ENCODE results near the gene ATXN7L2.

GRCh38 chr1:109490029-109490933 lies 6.6 kb downstream of the ATXN7L2 start:
- TF ChIP-seq CTCF (IDR thresholded peaks at IDR 0.05): no peak
- TF ChIP-seq POLR2A (IDR thresholded peaks at IDR 0.05): no peak
